ENCODE measurements around the gene LTBP4. TPM values are rescaled to one million over a fixed set of nuclear protein-coding genes. Genes with fewer than 3 reads are reported as not detected.

The LTBP4 gene
- total and polyA plus RNA-seq, 2 donors (not counting 3 experiments of a cell fraction or from before 2014, with no cell fraction given): 25.9 to 38.0 TPM

DNA sequence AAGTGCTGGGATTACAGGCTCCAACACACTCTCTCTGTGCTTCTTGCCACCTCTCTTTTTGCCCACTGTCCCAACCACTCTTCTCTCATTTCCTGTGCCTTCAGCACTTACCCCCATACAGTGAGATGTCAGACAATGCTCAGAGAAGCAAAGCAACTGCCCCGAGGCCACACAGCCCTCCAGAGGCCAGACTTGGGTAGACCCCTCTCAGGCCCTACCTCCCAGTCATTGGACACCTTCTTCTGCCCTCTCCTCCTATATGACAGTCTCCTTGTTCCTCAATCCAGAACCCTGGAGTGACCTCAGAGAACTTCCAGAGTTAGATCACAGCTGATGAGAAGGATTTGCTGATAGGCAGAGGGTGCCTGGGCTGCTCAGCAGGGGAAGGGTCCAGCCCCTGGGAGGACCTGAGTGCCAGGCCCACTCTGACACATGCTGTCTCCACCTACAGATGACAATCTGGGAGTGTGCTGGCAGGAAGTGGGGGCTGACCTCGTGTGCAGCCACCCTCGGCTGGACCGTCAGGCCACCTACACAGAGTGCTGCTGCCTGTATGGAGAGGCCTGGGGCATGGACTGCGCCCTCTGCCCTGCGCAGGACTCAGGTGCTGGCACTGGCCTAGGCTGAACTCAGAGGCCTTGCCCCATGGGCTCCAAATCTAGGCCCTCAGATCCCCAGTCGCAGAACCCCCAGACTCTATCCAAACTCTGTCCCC lies 24.4 kb downstream of the LTBP4 start:
- no peak overlapping the region for H3K9ac ChIP-seq (replicated peaks; ENCODE audit: extremely low read depth, insufficient read depth, low read length)
- H3K4me1 ChIP-seq (ENCODE audit: control insufficient read depth, extremely low read depth, insufficient read depth, low read length): no peaks in the 10 kb centered on the region
- BruUV-seq (replicated peaks): no TSS peak
- DNase-seq (ENCODE audit: low read depth, low spot score): no peak
- intact Hi-C loops (cut with micrococcal nuclease): no loop called here
- FAIRE-seq: no peak
- CTCF ChIA-PET: interaction anchor here (3.3 kb wide), 1 partner anchor 8 kb away, joined by 28 read pairs; no protein-coding TSS in a partner anchor
- POLR2A ChIA-PET: no interaction called here
- dilution Hi-C loops (cut with MboI; ENCODE audit: extremely low pct_ligation_motif_present, low sequenced_read_pairs): no loop called here
- H2AFZ ChIP-seq (ENCODE audit: low read depth, low read length): no peak overlapping the region
- H3K36me3 ChIP-seq (ENCODE audit: control insufficient read depth in 2 of 2, extremely low read depth in 1 of 2, insufficient read depth in 2 of 2, low read length in 2 of 2): no peaks in the 10 kb centered on the region
- no peaks in the 10 kb centered on the region for H4K20me1 ChIP-seq (replicated peaks; ENCODE audit: control insufficient read depth, extremely low read depth, insufficient read depth, low read length)
- H3K79me2 ChIP-seq (ENCODE audit: control insufficient read depth, insufficient read depth, low read length): no peaks in the 10 kb centered on the region
- H3K27me3 ChIP-seq (ENCODE audit: control insufficient read depth in 2 of 2, insufficient read depth in 2 of 2, low read length in 2 of 2): no peaks in the 10 kb centered on the region
- no peak overlapping the region for H3K4me3 ChIP-seq (replicated peaks in 1 of 3; ENCODE audit: insufficient read depth in 1 of 3, low read depth in 1 of 3, low read length in 3 of 3)
- no peaks in the 10 kb centered on the region for H3K9me1 ChIP-seq (replicated peaks; ENCODE audit: control insufficient read depth, extremely low read depth, insufficient read depth, low read length)
- no peak overlapping the region for H3K4me2 ChIP-seq (ENCODE audit: insufficient read depth, low read length)
- TF ChIP-seq POLR2A (IDR thresholded peaks at IDR 0.05; ENCODE audit: low read depth, low read length) (no peak), EZH2 (IDR thresholded peaks at IDR 0.05; ENCODE audit: borderline replicate concordance, low read depth, low read length, severe bottlenecking) (no peak), POLR2AphosphoS5 (IDR thresholded peaks at IDR 0.05; ENCODE audit: insufficient read depth, low read depth, low read length) (no peak), GATA2 (IDR thresholded peaks at IDR 0.05; ENCODE audit: insufficient read depth, insufficient read length, low read depth, low read length) (no peak), FOS (IDR thresholded peaks at IDR 0.05; ENCODE audit: borderline replicate concordance, insufficient read depth, low read length) (no peak), MYC (IDR thresholded peaks at IDR 0.05; ENCODE audit: low read depth, low read length) (no peak)
- TF ChIP-seq, protein P1, sequence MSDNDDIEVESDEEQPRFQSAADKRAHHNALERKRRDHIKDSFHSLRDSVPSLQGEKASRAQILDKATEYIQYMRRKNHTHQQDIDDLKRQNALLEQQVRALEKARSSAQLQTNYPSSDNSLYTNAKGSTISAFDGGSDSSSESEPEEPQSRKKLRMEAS (IDR thresholded peaks at IDR 0.05; ENCODE audit: insufficient read depth, insufficient read length): no peak
- TF ChIP-seq, protein P2, sequence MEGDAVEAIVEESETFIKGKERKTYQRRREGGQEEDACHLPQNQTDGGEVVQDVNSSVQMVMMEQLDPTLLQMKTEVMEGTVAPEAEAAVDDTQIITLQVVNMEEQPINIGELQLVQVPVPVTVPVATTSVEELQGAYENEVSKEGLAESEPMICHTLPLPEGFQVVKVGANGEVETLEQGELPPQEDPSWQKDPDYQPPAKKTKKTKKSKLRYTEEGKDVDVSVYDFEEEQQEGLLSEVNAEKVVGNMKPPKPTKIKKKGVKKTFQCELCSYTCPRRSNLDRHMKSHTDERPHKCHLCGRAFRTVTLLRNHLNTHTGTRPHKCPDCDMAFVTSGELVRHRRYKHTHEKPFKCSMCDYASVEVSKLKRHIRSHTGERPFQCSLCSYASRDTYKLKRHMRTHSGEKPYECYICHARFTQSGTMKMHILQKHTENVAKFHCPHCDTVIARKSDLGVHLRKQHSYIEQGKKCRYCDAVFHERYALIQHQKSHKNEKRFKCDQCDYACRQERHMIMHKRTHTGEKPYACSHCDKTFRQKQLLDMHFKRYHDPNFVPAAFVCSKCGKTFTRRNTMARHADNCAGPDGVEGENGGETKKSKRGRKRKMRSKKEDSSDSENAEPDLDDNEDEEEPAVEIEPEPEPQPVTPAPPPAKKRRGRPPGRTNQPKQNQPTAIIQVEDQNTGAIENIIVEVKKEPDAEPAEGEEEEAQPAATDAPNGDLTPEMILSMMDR (IDR thresholded peaks at IDR 0.05; ENCODE audit: extremely low read depth in 1 of 2, insufficient read depth in 1 of 2, low read depth in 1 of 2, low read length in 2 of 2): no peak
- H3K9me3 ChIP-seq (replicated peaks; ENCODE audit: control insufficient read depth, insufficient read depth, low read length): no peaks in the 10 kb centered on the region
- no peak overlapping the region for H3K27ac ChIP-seq (ENCODE audit: insufficient read depth, low read depth, low read length)

Measured in endothelial cell of umbilical vein (primary cell).